Stimulated activated naive CD8-positive, alpha-beta T cell treated with anti-CD3 and anti-CD28 coated beads, Interleukin-15, Interleukin-2, amounts not matched to agents 100 U/mL and 50 U/mL, for 24 hours (primary cell): Measurements from ENCODE around the gene CD200R1.

Source experiments
- ATAC-seq: fragments of 150-1000 bp; cut with Tn5 transposase; one replicate; pipeline ENCODE4 v1.10.0; 2021
- DNase-seq: peaks from one replicate; pipeline ENCODE4 v3.0.0; 2021

The CD200R1 gene

DNA sequence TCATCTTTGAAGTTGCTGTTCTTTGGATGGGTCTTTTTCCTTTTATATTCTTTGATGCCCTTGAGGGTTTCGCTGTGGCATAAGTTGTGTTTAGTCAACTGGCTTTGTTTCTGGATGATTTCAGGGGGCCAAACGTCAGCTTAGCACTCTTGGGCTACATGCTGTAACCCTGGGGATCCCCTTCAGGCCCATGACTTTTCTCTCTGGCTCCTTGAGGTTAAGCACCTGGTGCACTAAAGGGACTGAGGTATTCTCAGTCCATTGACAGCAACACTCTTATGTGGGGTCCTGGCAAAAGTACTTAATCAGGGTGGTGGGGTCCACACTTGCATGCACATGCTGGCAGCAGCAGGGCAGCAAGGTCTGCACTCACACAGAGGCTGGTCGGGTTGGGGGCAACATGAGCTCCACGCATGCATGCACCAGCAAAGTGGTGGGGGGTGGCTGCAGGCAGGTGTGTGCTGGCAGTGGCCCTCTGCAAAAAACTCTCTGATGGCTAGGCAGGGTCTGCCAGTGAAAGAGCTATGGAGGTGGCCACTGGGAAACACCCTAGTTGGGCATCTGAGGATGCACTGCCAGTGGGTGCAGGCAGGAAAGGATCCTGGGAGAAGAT lies 90.1 kb downstream of the CD200R1 start:
- ATAC-seq = no peak
- DNase-seq = no peak

DNA sequence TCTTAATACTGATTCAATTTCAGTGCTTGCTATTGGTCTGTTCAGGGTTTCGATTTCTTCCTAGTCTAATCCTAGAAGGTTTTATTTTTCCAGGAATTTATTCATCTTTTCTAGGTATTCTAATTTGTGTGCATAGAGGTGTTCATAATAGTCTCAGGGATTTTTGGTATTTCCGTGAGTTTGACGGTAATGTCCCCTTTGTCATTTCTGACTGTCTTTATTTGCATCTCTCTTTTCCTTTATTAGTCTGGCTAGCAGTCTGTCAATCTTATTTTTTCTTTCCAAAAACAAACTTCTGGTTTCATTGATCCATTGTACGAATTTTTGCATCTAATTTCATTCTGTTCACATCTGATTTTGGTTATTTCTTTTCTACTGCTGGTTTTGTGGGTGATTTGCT lies 93.0 kb downstream of the CD200R1 start:
- DNase-seq (no peak), ATAC-seq (no peak)

DNA sequence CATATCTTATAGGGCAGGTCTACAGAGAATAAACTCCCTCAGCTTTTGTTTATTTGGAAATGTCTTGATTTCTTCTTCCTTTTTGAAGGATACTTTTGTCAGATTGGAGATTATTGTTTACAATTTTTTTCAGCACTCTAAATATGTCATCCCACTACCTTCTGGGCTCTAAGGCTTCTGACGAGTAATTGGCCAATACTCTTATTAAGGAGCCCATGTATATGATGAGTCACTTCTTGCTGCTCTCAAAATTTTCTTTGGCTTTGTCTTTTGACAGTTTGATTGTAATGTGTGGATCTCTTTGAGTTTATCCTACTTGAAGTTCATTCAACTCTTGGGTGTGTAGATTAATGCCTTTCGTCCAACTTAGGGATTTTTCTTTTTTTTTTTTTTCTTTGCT lies 99.3 kb downstream of the CD200R1 start:
- DNase-seq (no peak), ATAC-seq (no peak)

DNA sequence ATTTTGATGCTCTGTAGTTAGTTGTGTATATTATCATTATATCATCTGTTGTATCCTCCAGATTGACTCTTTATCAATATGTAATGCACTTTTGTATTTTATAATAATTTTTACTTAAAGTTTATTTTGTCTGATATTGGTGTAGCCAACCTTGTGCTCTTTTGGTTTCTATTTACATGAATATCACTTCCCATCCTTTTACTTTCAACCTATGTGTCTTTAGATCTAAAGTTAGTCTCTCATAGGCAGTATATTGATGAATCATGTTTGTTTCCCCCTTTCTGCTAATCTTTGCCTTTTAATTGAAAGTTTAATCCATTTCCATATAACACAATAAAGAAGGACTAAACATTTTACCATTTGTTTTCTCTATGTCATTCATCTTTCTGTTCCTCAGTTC lies 100.2 kb downstream of the CD200R1 start:
- ATAC-seq = no peak
- DNase-seq = no peak

DNA sequence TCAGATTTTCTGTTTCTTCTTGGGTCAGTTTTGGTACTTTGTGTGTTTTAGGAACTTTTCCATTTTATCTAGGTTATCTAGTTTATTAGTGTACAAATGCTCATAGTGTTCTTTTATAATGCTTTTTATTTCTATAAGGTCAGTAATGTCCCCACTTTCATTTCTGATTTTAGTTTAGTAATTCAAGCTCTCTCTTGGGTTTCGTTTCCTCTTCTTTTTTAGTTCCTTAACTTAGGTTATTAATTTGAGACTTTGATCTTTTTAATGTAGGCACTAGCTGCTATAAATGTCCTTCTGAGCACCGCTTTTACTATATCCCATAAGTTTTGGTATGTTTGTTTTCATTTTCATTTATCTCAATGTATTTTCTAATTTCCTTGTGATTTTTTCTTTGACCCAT lies 101.3 kb downstream of the CD200R1 start:
- DNase-seq (no peak), ATAC-seq (no peak)

DNA sequence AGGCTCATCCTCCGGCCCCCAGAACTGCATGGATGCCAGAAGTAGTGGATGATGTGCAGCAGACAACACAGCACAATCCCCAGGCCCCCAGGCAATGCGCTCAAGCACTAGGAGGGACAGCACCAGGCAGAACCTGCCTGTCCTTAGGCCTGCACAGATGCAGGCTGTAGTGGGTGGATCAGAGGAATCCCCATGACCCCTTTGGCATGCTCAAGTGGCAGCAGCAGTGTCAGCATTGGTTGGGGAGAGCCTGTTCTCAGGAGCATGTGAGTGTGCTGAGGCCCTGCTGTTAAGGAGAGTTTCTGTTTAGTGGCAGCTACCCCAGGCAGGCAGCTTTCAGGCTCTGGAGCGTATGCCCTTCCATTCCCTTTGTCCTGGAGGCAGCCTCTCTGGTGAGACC lies 103.2 kb downstream of the CD200R1 start:
- DNase-seq (no peak), ATAC-seq (no peak)
